Renal pelvis (tissue), 4 donors: ENCODE measurements around the gene PTPRN2. TPM values are rescaled to one million over a fixed set of nuclear protein-coding genes. Genes with fewer than 3 reads are reported as not detected.
"Not testable (repeated sequence)": the region's sequence is repeated elsewhere in the genome, so short reads cannot be mapped to it uniquely, and the experiment has no call there.

Experiments
- DNase-seq: peaks from one replicate; pipeline ENCODE4 v3.0.0-alpha.2; 2013
- polyA plus RNA-seq, 3 donors: library from polyadenylated mRNA; unstranded; fragments of 120-200 nt; gene quantifications; one replicate each; pipeline ENCODE4 v1.2.1, GENCODE V29; 2013; ENCODE audit not compliant: insufficient read length in 3 of 3

Gene PTPRN2
- polyA plus RNA-seq, 3 donors, result 6.6 to 7.5 (median 7.4) TPM

GRCh38 chr7:158470336-158470735 is 117.3 kb downstream of the PTPRN2 start:
- DNase-seq, result no peak

- DNase-seq, result no peak
Observed at GRCh38 chr7:158469396-158470051, 118.1 kb downstream of the PTPRN2 start.

- no peak for DNase-seq
Observed at GRCh38 chr7:158468700-158469296, 118.8 kb downstream of the PTPRN2 start.

GRCh38 chr7:158468181-158468580 is 119.4 kb downstream of the PTPRN2 start:
- DNase-seq, result no peak

GRCh38 chr7:158467562-158467961 is 120.1 kb downstream of the PTPRN2 start:
- DNase-seq, result no peak

- no peak for DNase-seq
Observed at GRCh38 chr7:158463317-158463716, 124.3 kb downstream of the PTPRN2 start.

- no peak for DNase-seq
Observed at GRCh38 chr7:158461824-158462223, 125.8 kb downstream of the PTPRN2 start.

- no peak for DNase-seq
Observed at GRCh38 chr7:158460665-158461064, 127.0 kb downstream of the PTPRN2 start.

GRCh38 chr7:158458716-158459282 is 128.8 kb downstream of the PTPRN2 start:
- DNase-seq, result no peak

- no peak for DNase-seq
Observed at GRCh38 chr7:158458096-158458495, 129.5 kb downstream of the PTPRN2 start.

GRCh38 chr7:158457586-158457985 is 130.0 kb downstream of the PTPRN2 start:
- DNase-seq, result not testable (repeated sequence)

- DNase-seq, result no peak
Observed at GRCh38 chr7:158454631-158455030, 133.0 kb downstream of the PTPRN2 start.

GRCh38 chr7:158453663-158454062 is 134.0 kb downstream of the PTPRN2 start:
- DNase-seq, result no peak

- DNase-seq, result no peak
Observed at GRCh38 chr7:158452331-158452730, 135.3 kb downstream of the PTPRN2 start.

- no peak for DNase-seq
Observed at GRCh38 chr7:158450476-158451124, 137.0 kb downstream of the PTPRN2 start.

GRCh38 chr7:158449942-158450341 is 137.7 kb downstream of the PTPRN2 start:
- DNase-seq, result no peak

GRCh38 chr7:158449266-158449665 is 138.4 kb downstream of the PTPRN2 start:
- DNase-seq, result no peak

GRCh38 chr7:158448430-158449100 is 139.1 kb downstream of the PTPRN2 start:
- no peak for DNase-seq

GRCh38 chr7:158447506-158448171 is 140.0 kb downstream of the PTPRN2 start:
- DNase-seq, result no peak

GRCh38 chr7:158447151-158447505 is 140.5 kb downstream of the PTPRN2 start:
- DNase-seq, result no peak

GRCh38 chr7:158446706-158447105 is 140.9 kb downstream of the PTPRN2 start:
- DNase-seq, result no peak

- DNase-seq, result no peak
Observed at GRCh38 chr7:158446281-158446680, 141.3 kb downstream of the PTPRN2 start.
